Activated naive CD8-positive, alpha-beta T cell treated with anti-CD3 and anti-CD28 coated beads for 36 hours (primary cell): ENCODE measurements around the gene ELFN2. TPM values are rescaled to one million over a fixed set of nuclear protein-coding genes. Genes with fewer than 3 reads are reported as not detected.

Experiments used
- DNase-seq: peaks from one replicate; pipeline ENCODE4 v3.0.0; 2021
- H3K27ac Mint-ChIP-seq: one replicate; pipeline ENCODE4 v1.8.0; 2022; ENCODE audit warnings: mild to moderate bottlenecking, moderate library complexity, mixed read lengths
- H3K27me3 Mint-ChIP-seq: one replicate; pipeline ENCODE4 v1.8.0; 2022; ENCODE audit warnings: mild to moderate bottlenecking, mixed read lengths
- H3K36me3 Mint-ChIP-seq: one replicate; pipeline ENCODE4 v1.8.0; 2021; ENCODE audit warnings: mild to moderate bottlenecking, mixed read lengths
- H3K4me1 Mint-ChIP-seq: one replicate; pipeline ENCODE4 v1.8.0; 2021; ENCODE audit warnings: mixed read lengths
- H3K4me3 Mint-ChIP-seq: one replicate; pipeline ENCODE4 v1.8.0; 2022; ENCODE audit warnings: mild to moderate bottlenecking, moderate library complexity, mixed read lengths
- H3K9me3 Mint-ChIP-seq: one replicate; pipeline ENCODE4 v1.8.0; 2022; ENCODE audit warnings: mixed read lengths
- total RNA-seq, 2 experiments: library from RNA; stranded (reverse); gene quantifications; one replicate each; pipeline ENCODE4 v1.2.3, GENCODE V29; 2021

The ELFN2 gene
- total RNA-seq, 2 experiments from 2014 or later = 0.06 to 0.20 TPM

DNA sequence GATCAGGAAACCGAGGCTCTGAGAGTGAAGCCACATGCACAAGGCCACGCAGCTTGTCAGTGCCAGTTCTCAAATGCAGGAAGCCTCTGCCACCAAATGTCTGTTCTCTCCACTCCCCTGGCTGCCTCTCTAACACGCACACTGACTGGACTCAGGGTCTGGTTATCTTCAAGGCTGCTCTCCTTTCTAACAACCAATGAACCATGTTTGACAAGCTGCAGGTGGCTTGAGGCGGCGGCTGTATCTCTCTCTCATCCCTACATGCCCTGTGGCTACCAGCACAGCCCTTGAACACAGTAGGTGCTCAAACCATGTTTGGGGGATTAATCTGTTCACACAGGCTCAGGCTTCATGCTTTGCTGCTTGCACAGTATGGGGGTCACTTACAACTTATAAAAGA, 35.2 kb upstream of the ELFN2 start:
- H3K9me3 Mint-ChIP-seq = no peaks in the 10 kb centered on the region
- no peaks in the 10 kb centered on the region for H3K27me3 Mint-ChIP-seq
- peaks cover 11% of the 10 kb centered on the region for H3K4me1 Mint-ChIP-seq
- no peak for DNase-seq
- H3K36me3 Mint-ChIP-seq = peaks cover 7% of the 10 kb centered on the region
- no peak overlapping the region for H3K4me3 Mint-ChIP-seq
- no peak overlapping the region for H3K27ac Mint-ChIP-seq

DNA sequence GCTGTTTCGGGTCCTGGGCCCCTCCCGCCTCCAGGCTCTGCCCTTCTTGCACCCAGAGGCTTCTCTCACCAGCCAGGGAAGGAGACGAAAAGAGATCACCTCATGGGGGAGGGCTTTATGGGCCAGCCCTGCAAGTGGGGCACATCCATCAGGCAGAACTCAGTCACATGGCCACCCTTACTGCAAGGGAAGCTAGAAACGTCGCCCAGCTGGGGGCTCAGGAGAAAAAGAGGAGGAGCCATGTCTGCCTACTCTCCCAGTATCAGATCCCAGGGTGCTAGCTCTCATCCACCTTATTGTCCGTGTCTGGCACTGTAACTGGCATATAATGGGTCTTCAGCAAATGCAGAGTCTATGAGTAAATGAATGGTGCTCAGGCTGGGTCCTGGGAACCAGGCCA, 34.7 kb upstream of the ELFN2 start:
- H3K36me3 Mint-ChIP-seq = peaks cover 7% of the 10 kb centered on the region
- no peaks in the 10 kb centered on the region for H3K27me3 Mint-ChIP-seq
- peaks cover 14% of the 10 kb centered on the region for H3K4me1 Mint-ChIP-seq
- no peak for DNase-seq
- H3K9me3 Mint-ChIP-seq = no peaks in the 10 kb centered on the region
- H3K4me3 Mint-ChIP-seq = no peak overlapping the region
- no peak overlapping the region for H3K27ac Mint-ChIP-seq

DNA sequence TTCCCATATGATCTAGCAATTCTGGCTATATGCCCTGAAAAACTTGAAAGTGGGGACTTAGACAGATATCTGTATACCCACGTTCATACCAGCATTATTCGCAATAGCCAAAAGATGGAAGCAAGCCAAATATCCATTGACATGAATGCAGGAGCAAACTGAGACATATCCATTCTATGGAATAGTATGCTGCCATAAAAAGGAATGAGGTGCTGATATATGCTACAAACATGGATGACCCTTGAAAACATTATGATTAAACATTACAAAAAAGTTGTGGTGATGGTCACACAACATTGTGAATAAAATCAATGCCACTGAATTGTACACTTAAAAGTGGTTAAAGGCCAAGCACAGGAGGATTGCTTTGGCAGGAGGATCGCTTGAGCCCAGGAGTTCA, 33.4 kb upstream of the ELFN2 start:
- peaks cover 12% of the 10 kb centered on the region for H3K4me1 Mint-ChIP-seq
- DNase-seq = no peak
- no peaks in the 10 kb centered on the region for H3K9me3 Mint-ChIP-seq
- H3K27ac Mint-ChIP-seq = no peak overlapping the region
- H3K36me3 Mint-ChIP-seq = peaks cover 5% of the 10 kb centered on the region
- no peak overlapping the region for H3K4me3 Mint-ChIP-seq
- H3K27me3 Mint-ChIP-seq = no peaks in the 10 kb centered on the region

DNA sequence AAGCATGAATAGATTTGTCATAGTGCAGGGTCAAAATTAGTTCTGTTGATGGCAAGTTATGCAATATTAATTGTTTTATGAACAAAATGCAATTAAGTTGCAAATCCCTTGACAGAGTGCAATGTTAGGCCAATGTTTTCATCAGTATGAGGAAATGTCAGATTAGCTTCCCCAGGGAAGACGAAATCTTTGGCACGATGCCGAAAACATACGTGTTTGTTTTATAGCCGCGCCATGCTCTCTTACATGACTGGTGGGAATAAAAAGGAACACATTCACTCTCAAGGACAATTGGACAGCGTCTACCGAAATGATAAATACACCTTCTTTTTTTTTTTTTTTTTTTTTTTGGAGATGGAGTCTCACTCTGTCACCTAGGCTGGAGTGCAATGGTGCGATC, 31.9 kb upstream of the ELFN2 start:
- peaks cover 2% of the 10 kb centered on the region for H3K36me3 Mint-ChIP-seq

DNA sequence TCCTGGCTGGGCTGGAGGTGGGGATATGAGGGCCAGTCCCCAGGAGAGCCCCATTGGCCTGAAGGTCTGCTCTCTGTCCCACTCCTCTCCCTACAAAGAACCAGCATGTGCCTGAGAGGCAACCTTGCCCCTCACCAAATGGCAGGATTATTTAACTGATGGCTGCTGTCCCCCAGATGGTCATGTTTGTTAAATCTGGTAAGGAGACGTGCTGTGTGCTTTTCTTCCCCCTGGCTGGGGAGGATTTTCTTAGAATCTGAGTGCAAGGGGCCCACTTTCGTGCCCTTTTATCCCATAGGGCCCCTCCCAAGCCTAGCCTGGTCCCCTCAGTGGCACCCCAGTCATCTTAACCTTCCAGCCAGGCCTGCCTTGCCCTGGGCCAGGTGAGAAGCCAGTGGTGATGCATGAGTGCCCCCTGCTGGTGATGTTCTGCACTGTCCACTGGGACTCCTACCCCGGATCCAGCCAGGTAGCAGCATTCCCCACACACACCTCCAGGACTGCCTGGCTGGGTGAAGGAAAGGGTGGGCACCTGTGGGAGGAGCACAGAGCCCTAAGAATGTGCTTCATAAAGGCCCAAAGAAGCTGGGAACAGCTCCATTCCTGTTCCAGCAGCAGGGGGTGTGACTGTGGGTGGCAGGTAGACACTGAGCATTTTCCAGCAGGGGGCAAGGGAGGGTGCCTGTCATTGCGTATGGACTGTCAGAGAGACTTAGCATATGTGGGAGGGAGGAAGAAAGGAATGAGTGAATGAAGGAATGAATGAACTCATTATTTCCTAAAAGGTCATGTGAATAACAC, 30.0 kb upstream of the ELFN2 start:
- H3K4me1 Mint-ChIP-seq = peaks cover 5% of the 10 kb centered on the region
- no peak overlapping the region for H3K27ac Mint-ChIP-seq
- peaks cover 2% of the 10 kb centered on the region for H3K36me3 Mint-ChIP-seq
- no peaks in the 10 kb centered on the region for H3K27me3 Mint-ChIP-seq
- H3K9me3 Mint-ChIP-seq = no peaks in the 10 kb centered on the region
- no peak overlapping the region for H3K4me3 Mint-ChIP-seq
- peak; percentile 76 for DNase-seq

More for the DNA sequence above, 31.9 kb upstream of the ELFN2 start:
- Mint-ChIP-seq H3K4me3 (no peak overlapping the region), H3K27me3 (no peaks in the 10 kb centered on the region), H3K4me1 (peaks cover 7% of the 10 kb centered on the region), H3K9me3 (no peaks in the 10 kb centered on the region), H3K27ac (no peak overlapping the region)
- no peak for DNase-seq

DNA sequence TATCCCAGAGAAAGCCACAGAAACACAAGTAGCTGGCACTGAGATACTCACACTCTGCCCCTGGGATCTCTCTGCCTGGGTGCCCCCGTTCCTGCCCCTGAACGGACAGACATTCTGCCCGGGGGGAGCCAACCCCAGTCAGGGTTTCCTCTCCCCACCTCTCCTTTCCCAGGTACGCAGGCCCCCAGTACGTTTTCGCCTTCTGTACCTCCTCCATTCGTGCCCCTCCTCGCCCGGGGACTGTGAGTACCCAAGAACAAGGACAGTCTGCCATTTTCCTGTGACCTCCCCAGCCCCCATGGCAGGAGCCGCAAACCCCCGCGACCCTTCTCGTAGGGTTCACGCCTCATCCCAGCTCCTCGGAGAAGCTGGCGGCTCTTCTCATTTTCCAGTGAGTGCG, 29.1 kb upstream of the ELFN2 start:
- H3K27ac Mint-ChIP-seq = no peak overlapping the region
- no peaks in the 10 kb centered on the region for H3K9me3 Mint-ChIP-seq
- no peak for DNase-seq
- peaks cover 5% of the 10 kb centered on the region for H3K4me1 Mint-ChIP-seq
- no peaks in the 10 kb centered on the region for H3K27me3 Mint-ChIP-seq
- no peak overlapping the region for H3K4me3 Mint-ChIP-seq
- H3K36me3 Mint-ChIP-seq = peaks cover 2% of the 10 kb centered on the region

DNA sequence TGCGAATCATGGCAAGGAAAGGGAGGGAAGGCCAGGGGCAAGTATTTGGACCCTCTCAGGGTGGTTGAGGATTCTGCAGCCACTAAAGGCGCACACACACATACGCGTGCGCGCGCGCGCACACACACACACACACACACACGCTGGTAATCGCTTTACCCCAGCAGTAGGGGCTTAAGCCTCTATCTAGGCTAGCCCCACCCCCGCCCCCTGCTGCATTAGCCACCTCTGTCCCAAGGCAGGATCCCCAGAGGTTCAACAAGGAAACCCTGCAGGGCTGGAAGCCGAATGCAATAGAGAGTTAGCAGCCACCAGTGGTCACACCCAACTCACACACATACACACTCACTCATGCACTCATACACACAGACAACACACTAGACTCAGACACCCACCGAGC, 28.6 kb upstream of the ELFN2 start:
- Mint-ChIP-seq H3K9me3 (no peaks in the 10 kb centered on the region), H3K4me3 (no peak overlapping the region), H3K27ac (no peak overlapping the region), H3K36me3 (peaks cover 4% of the 10 kb centered on the region), H3K27me3 (no peaks in the 10 kb centered on the region), H3K4me1 (peaks cover 5% of the 10 kb centered on the region)
- no peak for DNase-seq

DNA sequence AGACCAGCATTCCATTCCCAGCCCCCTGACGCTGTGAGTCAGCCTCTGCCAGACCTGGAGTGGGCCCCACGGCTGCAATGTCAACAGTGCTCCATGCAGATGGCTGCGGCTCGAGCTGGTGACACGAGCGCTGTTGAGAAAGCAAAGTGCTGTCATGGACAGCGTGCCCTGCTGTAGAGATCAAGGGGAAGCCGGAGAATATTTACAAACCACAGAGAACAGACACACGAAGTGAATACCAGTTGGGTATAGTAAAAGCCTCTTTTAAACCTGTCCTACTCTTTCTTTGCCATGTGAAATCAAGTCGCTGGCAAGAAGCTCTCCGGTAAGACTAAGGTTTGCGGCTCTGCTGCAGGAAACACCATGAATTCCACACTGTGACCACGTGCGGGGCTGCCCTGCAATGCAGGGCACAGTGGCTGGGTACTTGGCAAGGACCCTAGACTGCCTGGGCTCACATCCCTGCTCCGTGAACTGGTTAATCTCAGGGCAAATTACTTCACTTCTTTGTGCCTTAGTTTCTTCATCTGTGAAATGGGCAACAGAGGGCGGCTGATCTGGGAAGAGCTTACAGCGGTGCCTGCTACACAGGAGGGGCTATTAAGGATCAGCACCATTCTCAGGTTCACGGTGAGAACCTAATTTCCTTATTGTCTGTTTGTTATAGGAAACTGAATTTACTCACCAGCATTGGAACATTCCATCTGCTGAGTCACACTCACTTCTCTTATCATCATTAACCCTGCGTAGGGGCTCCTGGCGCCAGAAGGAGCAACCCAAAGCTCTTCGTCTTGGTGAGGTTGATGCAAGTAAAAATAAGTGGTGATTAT, 27.8 kb upstream of the ELFN2 start:
- Mint-ChIP-seq H3K27me3 (no peaks in the 10 kb centered on the region), H3K9me3 (no peaks in the 10 kb centered on the region), H3K4me3 (no peak overlapping the region), H3K27ac (no peak overlapping the region), H3K4me1 (peaks cover 12% of the 10 kb centered on the region), H3K36me3 (peaks cover 2% of the 10 kb centered on the region)
- no peak for DNase-seq

DNA sequence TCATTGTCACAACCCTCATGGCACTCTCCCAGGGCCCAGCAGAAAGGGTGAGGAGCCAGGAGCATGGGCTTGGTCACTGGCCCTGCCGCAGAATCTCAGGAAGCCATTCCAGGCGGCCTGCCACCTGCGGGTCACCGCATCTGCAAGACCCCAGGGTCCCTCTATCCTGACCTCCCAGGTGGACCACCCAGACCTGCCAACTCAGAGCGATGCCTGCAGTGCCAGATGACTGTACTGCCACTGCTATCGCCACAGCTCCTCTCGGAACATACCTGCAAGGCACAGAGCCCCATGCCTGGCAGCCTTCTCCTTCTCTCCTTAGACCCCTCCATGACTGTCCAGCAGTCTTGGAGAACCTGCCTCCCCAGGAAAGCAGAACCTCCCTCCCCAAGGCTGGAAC, 26.4 kb upstream of the ELFN2 start:
- H3K9me3 Mint-ChIP-seq = no peaks in the 10 kb centered on the region
- no peak overlapping the region for H3K27ac Mint-ChIP-seq
- H3K4me3 Mint-ChIP-seq = no peak overlapping the region
- no peaks in the 10 kb centered on the region for H3K27me3 Mint-ChIP-seq
- DNase-seq = no peak
- peaks cover 2% of the 10 kb centered on the region for H3K36me3 Mint-ChIP-seq
- H3K4me1 Mint-ChIP-seq = peaks cover 12% of the 10 kb centered on the region

DNA sequence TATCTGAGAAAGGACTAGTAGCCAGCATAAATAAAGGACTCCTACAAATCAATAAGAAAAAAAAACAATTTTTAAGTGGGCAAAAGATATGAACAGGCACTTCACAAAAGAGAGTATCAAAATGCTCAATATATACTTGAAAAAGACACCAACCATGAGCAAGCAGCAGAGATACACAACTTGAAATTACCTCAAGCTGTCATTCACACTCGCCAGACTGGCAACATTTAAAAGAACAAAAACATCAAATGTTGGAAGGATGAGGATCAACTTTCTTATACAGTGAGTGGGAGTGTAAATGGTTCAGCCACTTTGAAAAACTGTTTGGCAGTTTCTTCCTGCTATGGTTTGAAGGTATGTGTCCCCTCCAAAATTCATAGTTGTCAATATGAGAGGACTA, 23.9 kb upstream of the ELFN2 start:
- no peak overlapping the region for H3K27ac Mint-ChIP-seq

DNA sequence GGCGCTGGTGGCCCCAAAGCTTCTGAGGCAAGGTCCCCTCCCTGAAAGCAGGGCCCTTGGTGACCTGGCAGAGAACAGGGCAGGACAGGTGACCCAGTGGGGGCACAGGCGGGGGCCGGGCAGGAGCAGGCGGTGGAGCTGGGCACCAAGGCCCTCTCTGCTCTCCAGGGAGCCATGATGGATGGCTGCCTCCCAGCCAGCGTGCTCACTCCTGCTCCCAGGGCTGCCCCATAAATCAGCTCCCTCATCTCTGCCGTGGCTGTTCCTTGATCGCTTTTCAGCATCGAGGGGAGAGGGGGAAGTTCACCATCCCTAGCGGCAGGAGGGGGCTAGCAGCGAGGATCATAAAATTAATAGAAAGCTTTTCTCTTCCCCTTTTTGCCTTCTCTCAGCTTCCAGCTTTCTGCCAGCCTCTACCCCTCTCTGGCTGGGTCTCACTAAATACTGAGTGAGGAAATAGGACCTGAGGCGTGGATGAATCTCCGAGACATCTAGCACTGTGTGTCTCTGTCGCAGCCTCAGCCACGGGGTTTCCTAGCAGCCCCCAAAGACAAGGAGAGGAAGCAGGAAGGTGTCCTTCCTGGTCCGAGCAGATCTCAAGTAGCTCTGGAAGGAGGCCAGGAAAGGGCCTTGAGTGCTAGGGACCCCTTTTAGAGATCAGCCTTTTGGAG, 22.2 kb upstream of the ELFN2 start:
- no peaks in the 10 kb centered on the region for H3K27me3 Mint-ChIP-seq
- H3K36me3 Mint-ChIP-seq = peaks cover 2% of the 10 kb centered on the region
- H3K4me1 Mint-ChIP-seq = peaks cover 7% of the 10 kb centered on the region
- no peak overlapping the region for H3K4me3 Mint-ChIP-seq
- H3K9me3 Mint-ChIP-seq = no peaks in the 10 kb centered on the region
- no peak overlapping the region for H3K27ac Mint-ChIP-seq
- DNase-seq = no peak

More for the DNA sequence above, 23.9 kb upstream of the ELFN2 start:
- Mint-ChIP-seq H3K9me3 (no peaks in the 10 kb centered on the region), H3K36me3 (peaks cover 2% of the 10 kb centered on the region), H3K4me1 (peaks cover 7% of the 10 kb centered on the region), H3K4me3 (no peak overlapping the region), H3K27me3 (no peaks in the 10 kb centered on the region)
- no peak for DNase-seq

DNA sequence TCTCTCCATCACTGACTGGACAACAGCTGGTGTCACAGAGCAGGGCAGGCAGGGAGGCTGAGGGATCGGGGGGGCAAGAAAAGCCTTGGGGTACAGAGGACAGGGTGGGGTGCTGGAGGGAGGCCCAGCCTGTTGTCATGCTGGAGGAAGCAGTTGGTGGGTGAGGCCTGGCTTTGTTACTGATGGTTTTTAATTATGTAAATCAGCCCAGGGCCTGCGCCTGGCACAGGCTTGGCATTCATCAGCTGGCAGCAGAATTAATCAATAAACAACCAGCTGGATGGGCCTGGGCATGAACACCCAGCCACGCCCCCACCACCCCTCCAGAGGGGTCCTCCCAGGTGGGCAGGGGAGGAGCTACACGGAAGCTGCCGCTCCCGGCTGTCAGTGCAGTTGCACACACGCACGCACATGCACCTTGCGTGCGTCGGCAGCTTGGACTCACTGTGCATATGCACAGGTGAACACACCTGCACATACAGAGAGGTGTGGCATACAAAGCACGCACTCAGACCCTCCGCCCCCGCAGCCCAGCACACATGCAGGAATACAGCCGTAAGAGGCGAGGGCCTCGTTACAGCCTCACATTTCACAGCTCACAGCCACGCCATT, 21.3 kb upstream of the ELFN2 start:
- peaks cover 7% of the 10 kb centered on the region for H3K4me1 Mint-ChIP-seq
- H3K27ac Mint-ChIP-seq = no peak overlapping the region
- DNase-seq = no peak
- no peaks in the 10 kb centered on the region for H3K9me3 Mint-ChIP-seq
- H3K27me3 Mint-ChIP-seq = no peaks in the 10 kb centered on the region
- H3K36me3 Mint-ChIP-seq = peaks cover 2% of the 10 kb centered on the region
- no peak overlapping the region for H3K4me3 Mint-ChIP-seq

DNA sequence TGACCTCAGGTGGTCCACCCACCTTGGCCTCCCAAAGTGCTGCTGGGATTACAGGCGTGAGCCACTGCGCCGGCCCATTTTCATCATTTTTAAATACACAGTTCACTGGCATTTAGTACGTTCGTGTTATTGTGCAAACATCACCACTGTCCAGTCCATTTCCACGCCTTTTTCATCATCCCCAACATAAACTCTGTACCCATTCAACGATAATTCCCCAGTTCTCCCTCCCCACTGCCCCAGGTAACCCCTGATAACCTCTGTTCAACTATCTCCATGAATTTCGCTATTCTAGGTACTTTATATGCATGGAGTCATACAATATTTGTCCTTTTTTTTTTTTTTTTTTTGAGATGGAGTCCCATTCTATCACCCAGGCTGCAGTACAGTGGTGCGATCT, 18.2 kb upstream of the ELFN2 start:
- Mint-ChIP-seq H3K4me3 (no peak overlapping the region), H3K9me3 (peaks cover 3% of the 10 kb centered on the region), H3K36me3 (peaks cover 3% of the 10 kb centered on the region), H3K27me3 (no peaks in the 10 kb centered on the region), H3K4me1 (peaks cover 8% of the 10 kb centered on the region), H3K27ac (no peak overlapping the region)
- DNase-seq = no peak

DNA sequence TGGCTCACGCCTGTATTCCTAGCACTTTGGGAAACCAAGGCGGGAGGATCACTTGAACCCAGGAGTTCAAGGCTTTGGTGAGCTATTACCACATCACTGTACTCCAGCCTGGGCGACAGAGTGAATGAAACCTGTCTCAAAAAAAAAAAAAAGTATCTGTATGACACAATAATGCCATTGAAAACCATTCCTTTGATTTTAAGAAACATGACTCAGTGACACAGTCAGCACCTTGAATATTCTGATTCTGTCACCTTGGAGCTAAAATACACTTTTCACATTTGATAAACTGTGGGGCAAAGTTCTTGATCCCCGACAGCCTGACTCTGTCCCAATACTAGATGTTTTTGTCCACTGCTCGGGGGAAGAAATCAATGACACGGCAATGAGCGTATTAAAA, 16.7 kb upstream of the ELFN2 start:
- H3K4me3 Mint-ChIP-seq = no peak overlapping the region
- peaks cover 4% of the 10 kb centered on the region for H3K4me1 Mint-ChIP-seq
- H3K27me3 Mint-ChIP-seq = no peaks in the 10 kb centered on the region
- no peak overlapping the region for H3K27ac Mint-ChIP-seq
- no peak for DNase-seq
- H3K9me3 Mint-ChIP-seq = peaks cover 3% of the 10 kb centered on the region
- peaks cover 3% of the 10 kb centered on the region for H3K36me3 Mint-ChIP-seq

DNA sequence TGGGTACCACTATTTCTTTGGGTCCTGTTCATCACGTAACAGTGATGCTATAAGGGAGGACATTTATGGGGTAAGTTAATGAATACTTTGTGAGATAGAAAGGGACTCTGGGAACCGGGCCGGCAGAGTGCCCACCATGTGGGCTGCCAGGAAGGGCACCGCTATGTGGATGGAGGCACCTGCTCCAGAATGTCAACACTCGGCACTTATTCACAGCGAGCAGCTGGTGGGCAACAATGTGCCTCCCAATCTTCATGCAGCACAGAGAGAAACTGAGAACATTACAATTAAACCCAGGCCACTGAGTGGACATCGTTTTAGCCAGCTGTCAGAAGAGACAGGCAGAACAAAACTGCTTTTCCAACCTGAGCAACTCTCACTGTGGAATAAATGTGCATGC, 15.8 kb upstream of the ELFN2 start:
- no peak for DNase-seq
- Mint-ChIP-seq H3K4me1 (peaks cover 4% of the 10 kb centered on the region), H3K27ac (no peak overlapping the region), H3K4me3 (no peak overlapping the region), H3K27me3 (no peaks in the 10 kb centered on the region), H3K9me3 (peaks cover 3% of the 10 kb centered on the region), H3K36me3 (peaks cover 3% of the 10 kb centered on the region)
